GM23338 (cell line): ENCODE results near the gene TARS3.

Experiments used
- CREB1 ChIP-seq: fragments of 250-450 bp; sonication (Bioruptor Pico); IDR thresholded peaks from 2 replicates; pipeline ENCODE4 v1.5.0; 2020; ENCODE audit warnings: low read depth, mild to moderate bottlenecking, moderate library complexity
- CTCF ChIP-seq, 2 experiments: fragments of 200-600 bp in 1 of 2; sonication (generic) in 1 of 2; conservative IDR thresholded peaks; 2 replicates each; pipeline versions ENCODE4 v1.5.1 to v1.6.1; 2016 to 2017; ENCODE audit warnings: antibody characterized with exemption in 2 of 2, low read depth in 2 of 2, mild to moderate bottlenecking in 2 of 2, moderate library complexity in 1 of 2
- ETS1 ChIP-seq: IDR thresholded peaks from 2 replicates; pipeline ENCODE4 v1.6.1; 2016; ENCODE audit warnings: antibody characterized with exemption
- EZH2 ChIP-seq: fragments of 200-600 bp; sonication (generic); IDR thresholded peaks from one replicate; pipeline ENCODE4 v1.8.0; 2017; ENCODE audit warnings: antibody characterized with exemption, mild to moderate bottlenecking, low read depth; ENCODE audit not compliant: unreplicated experiment
- EZH2phosphoT487 ChIP-seq: fragments of 200-600 bp; sonication (generic); IDR thresholded peaks from one replicate; pipeline ENCODE4 v1.8.1; 2018; ENCODE audit warnings: antibody characterized with exemption; ENCODE audit not compliant: unreplicated experiment
- JUNB ChIP-seq: IDR thresholded peaks from one replicate; pipeline ENCODE4 v1.6.1; 2016; ENCODE audit warnings: antibody characterized with exemption; ENCODE audit not compliant: unreplicated experiment
- NANOG ChIP-seq: IDR thresholded peaks from 2 replicates; pipeline ENCODE4 v1.6.1; 2016; ENCODE audit warnings: antibody characterized with exemption, borderline replicate concordance
- POLR2AphosphoS5 ChIP-seq: IDR thresholded peaks from 2 replicates; pipeline ENCODE4 v1.6.1; 2016; ENCODE audit warnings: antibody characterized with exemption, low read depth
- STAT1 ChIP-seq: IDR thresholded peaks from one replicate; pipeline ENCODE4 v1.6.1; 2016; ENCODE audit warnings: antibody characterized with exemption; ENCODE audit not compliant: unreplicated experiment
- ZNF114 ChIP-seq: fragments of 250-450 bp; sonication (Bioruptor Pico); IDR thresholded peaks from 2 replicates; pipeline ENCODE4 v1.5.0; 2020; ENCODE audit warnings: mild to moderate bottlenecking, moderate library complexity
- ZNF331 ChIP-seq: fragments of 250-450 bp; sonication (Bioruptor Pico); IDR thresholded peaks from 2 replicates; pipeline ENCODE4 v1.5.0; 2020; ENCODE audit warnings: low read depth, mild to moderate bottlenecking, moderate library complexity
- TF ChIP-seq, protein P1 (sequence below): IDR thresholded peaks from one replicate; pipeline ENCODE4 v1.6.1; 2018; ENCODE audit warnings: antibody characterized with exemption; ENCODE audit not compliant: unreplicated experiment
- TF ChIP-seq, protein P2 (sequence below): fragments of 250-450 bp; sonication (Bioruptor Pico); IDR thresholded peaks from 2 replicates; pipeline ENCODE4 v1.5.0; 2020; ENCODE audit warnings: mild to moderate bottlenecking, moderate library complexity

DNA sequence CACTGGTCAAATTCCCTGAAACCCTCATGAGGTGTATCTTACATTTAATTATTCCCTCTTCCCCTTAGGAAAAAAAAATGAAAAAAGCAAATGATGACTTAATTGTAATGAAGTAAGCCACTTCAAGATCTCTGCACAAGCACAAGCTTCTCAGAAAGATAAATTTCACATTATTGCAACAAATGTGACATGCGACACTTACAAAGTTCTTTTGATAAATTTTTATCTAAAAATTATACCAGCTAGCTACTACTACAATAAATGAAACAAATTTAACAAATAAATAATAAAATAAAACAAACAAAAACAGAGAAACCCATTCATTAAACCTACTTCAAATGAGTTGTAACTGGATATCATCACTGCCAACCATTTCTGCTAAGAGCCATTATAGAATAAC is 62.1 kb downstream of the TARS3 start:
- no peak for TF ChIP-seq EZH2
- no peak for TF ChIP-seq CTCF (conservative IDR thresholded peaks at IDR 0.05; ENCODE audit: low read depth in 2 of 2)
- TF ChIP-seq, protein P1, sequence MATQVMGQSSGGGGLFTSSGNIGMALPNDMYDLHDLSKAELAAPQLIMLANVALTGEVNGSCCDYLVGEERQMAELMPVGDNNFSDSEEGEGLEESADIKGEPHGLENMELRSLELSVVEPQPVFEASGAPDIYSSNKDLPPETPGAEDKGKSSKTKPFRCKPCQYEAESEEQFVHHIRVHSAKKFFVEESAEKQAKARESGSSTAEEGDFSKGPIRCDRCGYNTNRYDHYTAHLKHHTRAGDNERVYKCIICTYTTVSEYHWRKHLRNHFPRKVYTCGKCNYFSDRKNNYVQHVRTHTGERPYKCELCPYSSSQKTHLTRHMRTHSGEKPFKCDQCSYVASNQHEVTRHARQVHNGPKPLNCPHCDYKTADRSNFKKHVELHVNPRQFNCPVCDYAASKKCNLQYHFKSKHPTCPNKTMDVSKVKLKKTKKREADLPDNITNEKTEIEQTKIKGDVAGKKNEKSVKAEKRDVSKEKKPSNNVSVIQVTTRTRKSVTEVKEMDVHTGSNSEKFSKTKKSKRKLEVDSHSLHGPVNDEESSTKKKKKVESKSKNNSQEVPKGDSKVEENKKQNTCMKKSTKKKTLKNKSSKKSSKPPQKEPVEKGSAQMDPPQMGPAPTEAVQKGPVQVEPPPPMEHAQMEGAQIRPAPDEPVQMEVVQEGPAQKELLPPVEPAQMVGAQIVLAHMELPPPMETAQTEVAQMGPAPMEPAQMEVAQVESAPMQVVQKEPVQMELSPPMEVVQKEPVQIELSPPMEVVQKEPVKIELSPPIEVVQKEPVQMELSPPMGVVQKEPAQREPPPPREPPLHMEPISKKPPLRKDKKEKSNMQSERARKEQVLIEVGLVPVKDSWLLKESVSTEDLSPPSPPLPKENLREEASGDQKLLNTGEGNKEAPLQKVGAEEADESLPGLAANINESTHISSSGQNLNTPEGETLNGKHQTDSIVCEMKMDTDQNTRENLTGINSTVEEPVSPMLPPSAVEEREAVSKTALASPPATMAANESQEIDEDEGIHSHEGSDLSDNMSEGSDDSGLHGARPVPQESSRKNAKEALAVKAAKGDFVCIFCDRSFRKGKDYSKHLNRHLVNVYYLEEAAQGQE = no peak
- no peak for TF ChIP-seq CREB1
- TF ChIP-seq ZNF114 = no peak
- TF ChIP-seq EZH2phosphoT487 = no peak
- no peak for TF ChIP-seq POLR2AphosphoS5
- TF ChIP-seq JUNB = no peak
- TF ChIP-seq ZNF331 = no peak
- no peak for TF ChIP-seq NANOG
- no peak for TF ChIP-seq ETS1
- TF ChIP-seq STAT1 = no peak
- TF ChIP-seq, protein P2, sequence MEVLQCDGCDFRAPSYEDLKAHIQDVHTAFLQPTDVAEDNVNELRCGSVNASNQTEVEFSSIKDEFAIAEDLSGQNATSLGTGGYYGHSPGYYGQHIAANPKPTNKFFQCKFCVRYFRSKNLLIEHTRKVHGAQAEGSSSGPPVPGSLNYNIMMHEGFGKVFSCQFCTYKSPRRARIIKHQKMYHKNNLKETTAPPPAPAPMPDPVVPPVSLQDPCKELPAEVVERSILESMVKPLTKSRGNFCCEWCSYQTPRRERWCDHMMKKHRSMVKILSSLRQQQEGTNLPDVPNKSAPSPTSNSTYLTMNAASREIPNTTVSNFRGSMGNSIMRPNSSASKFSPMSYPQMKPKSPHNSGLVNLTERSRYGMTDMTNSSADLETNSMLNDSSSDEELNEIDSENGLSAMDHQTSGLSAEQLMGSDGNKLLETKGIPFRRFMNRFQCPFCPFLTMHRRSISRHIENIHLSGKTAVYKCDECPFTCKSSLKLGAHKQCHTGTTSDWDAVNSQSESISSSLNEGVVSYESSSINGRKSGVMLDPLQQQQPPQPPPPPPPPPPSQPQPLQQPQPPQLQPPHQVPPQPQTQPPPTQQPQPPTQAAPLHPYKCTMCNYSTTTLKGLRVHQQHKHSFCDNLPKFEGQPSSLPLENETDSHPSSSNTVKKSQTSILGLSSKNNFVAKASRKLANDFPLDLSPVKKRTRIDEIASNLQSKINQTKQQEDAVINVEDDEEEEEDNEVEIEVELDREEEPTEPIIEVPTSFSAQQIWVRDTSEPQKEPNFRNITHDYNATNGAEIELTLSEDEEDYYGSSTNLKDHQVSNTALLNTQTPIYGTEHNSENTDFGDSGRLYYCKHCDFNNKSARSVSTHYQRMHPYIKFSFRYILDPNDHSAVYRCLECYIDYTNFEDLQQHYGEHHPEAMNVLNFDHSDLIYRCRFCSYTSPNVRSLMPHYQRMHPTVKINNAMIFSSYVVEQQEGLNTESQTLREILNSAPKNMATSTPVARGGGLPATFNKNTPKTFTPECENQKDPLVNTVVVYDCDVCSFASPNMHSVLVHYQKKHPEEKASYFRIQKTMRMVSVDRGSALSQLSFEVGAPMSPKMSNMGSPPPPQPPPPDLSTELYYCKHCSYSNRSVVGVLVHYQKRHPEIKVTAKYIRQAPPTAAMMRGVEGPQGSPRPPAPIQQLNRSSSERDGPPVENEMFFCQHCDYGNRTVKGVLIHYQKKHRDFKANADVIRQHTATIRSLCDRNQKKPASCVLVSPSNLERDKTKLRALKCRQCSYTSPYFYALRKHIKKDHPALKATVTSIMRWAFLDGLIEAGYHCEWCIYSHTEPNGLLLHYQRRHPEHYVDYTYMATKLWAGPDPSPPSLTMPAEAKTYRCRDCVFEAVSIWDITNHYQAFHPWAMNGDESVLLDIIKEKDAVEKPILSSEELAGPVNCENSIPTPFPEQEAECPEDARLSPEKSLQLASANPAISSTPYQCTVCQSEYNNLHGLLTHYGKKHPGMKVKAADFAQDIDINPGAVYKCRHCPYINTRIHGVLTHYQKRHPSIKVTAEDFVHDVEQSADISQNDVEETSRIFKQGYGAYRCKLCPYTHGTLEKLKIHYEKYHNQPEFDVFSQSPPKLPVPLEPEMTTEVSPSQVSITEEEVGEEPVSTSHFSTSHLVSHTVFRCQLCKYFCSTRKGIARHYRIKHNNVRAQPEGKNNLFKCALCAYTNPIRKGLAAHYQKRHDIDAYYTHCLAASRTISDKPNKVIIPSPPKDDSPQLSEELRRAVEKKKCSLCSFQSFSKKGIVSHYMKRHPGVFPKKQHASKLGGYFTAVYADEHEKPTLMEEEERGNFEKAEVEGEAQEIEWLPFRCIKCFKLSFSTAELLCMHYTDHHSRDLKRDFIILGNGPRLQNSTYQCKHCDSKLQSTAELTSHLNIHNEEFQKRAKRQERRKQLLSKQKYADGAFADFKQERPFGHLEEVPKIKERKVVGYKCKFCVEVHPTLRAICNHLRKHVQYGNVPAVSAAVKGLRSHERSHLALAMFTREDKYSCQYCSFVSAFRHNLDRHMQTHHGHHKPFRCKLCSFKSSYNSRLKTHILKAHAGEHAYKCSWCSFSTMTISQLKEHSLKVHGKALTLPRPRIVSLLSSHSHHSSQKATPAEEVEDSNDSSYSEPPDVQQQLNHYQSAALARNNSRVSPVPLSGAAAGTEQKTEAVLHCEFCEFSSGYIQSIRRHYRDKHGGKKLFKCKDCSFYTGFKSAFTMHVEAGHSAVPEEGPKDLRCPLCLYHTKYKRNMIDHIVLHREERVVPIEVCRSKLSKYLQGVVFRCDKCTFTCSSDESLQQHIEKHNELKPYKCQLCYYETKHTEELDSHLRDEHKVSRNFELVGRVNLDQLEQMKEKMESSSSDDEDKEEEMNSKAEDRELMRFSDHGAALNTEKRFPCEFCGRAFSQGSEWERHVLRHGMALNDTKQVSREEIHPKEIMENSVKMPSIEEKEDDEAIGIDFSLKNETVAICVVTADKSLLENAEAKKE = no peak
